ENCODE data around the gene CLEC10A.

DNA sequence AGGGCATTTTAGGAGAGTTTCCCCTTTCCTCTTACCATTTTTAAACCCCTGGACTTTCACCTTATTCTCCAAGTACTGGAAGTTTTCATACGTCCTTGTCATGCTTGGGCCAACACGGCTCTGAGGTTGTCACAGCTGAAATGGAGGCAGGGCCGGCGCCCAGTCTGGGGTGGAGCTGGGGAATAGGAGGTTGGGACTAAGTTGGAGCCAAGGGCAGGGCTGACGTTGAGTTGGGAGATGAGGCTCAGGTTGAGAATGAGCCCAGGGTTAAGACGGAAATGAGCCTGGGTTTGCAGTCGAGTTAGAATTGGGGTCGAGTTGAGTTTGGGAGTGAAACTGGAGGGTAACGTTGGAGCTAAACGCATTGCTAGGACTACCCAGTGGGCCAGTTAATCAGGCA is 1.3 kb downstream of the CLEC10A start:
- TF ChIP-seq, protein P1, sequence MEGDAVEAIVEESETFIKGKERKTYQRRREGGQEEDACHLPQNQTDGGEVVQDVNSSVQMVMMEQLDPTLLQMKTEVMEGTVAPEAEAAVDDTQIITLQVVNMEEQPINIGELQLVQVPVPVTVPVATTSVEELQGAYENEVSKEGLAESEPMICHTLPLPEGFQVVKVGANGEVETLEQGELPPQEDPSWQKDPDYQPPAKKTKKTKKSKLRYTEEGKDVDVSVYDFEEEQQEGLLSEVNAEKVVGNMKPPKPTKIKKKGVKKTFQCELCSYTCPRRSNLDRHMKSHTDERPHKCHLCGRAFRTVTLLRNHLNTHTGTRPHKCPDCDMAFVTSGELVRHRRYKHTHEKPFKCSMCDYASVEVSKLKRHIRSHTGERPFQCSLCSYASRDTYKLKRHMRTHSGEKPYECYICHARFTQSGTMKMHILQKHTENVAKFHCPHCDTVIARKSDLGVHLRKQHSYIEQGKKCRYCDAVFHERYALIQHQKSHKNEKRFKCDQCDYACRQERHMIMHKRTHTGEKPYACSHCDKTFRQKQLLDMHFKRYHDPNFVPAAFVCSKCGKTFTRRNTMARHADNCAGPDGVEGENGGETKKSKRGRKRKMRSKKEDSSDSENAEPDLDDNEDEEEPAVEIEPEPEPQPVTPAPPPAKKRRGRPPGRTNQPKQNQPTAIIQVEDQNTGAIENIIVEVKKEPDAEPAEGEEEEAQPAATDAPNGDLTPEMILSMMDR (IDR thresholded peaks at IDR 0.05): no peak
- TF ChIP-seq POLR2AphosphoS5 (IDR thresholded peaks at IDR 0.05): no peak
- TF ChIP-seq POLR2A (IDR thresholded peaks at IDR 0.05): no peak
